HG03175 (cell line): Measurements from ENCODE around the gene EHD1.

Experiments
- ATAC-seq: cut with Tn5 transposase; IDR thresholded peaks from one replicate; pipeline ENCODE4 v1.9.1; 2021; ENCODE audit warnings: mild to moderate bottlenecking, moderate library complexity; ENCODE audit not compliant: unreplicated experiment

The EHD1 gene

GRCh38 chr11:64802370-64803157 is 75.9 kb downstream of the EHD1 start:
- ATAC-seq = peak; percentile 30
